SHP77 (cell line): ENCODE results near the gene ZNF548.

Experiments
- DNase-seq, 2 experiments: peaks; one replicate each; lab custom pipeline; 2025; lab: John Stamatoyannopoulos, UW

The ZNF548 gene

DNA sequence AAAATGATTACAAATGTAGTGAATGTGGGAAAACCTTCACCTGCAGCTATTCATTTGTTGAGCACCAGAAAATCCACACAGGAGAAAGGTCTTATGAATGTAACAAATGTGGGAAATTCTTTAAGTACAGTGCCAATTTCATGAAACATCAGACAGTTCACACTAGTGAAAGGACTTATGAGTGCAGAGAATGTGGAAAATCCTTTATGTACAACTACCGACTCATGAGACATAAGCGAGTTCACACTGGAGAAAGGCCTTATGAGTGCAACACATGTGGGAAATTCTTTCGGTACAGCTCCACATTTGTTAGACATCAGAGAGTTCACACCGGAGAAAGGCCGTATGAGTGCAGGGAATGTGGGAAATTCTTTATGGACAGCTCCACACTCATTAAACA lies 9.2 kb downstream of the ZNF548 start:
- DNase-seq, result no peak

DNA sequence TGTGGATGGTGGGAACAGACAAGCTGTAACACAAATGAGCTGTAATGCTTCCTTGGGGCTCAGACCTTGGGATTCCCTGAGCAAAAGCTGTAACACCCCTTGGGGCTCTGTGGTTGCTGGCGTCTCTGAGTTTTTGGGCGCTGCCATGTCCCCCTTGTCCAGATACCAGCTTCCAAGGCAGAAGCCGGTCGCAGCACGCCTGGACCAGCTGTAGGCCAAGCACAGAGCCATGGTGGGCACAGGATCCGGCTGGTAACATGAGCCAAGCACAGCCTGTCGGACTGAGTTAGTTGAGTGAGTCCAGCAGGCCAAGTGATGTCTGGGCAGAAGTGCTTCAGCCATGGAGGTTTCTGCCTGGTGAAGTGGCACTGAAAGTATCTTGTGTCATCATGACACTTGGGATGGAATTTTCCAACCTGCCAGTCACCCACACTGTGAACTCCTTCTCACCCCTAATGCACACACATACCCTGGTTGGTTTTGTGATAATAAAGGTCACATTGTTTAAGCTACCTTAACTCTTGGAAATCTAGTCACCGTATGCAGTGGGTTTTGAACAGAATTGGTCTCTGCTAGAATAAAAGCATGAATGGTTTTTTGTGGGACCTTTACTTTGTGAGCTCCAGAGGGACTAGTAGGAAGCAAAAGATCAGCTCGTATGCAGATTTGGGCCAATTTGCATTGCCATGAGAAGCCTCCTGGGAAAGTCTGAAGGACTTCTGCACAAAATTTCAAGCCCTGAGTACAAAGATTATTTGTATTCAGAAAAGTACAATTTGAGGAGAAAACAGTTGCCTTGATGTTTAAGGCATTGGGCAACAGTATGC lies 14.3 kb downstream of the ZNF548 start:
- no peak for DNase-seq

DNA sequence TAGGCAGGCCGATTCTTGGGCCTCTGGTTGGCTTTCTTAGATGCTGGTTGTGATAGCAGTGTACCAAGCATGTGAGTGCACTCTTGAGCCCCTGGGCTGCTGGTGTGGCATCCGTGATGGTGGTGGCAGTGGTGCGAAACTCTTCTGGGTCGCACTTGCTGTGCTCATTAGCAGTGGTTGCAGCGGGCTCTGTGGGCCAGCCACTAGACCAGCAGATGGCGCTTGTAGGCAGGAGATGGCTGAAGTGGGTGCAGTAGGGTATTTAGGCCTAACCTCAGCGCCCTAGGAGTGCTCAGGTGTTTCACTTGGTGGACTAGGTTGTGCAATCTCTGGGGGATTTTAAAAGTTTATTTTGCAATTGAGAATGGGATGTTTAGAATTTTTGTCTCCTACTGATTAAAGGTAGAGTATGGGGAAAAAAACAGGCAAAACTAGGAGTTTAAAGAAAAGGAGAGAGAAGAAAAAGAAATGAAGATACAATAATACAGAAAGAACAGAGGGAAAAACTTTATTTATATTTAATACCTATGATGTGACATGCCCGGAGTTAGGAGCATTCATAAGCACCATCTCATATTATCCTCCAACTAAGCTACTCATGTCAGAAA lies 17.0 kb downstream of the ZNF548 start:
- peak in 1 of 2 experiments; percentile 1 for DNase-seq

DNA sequence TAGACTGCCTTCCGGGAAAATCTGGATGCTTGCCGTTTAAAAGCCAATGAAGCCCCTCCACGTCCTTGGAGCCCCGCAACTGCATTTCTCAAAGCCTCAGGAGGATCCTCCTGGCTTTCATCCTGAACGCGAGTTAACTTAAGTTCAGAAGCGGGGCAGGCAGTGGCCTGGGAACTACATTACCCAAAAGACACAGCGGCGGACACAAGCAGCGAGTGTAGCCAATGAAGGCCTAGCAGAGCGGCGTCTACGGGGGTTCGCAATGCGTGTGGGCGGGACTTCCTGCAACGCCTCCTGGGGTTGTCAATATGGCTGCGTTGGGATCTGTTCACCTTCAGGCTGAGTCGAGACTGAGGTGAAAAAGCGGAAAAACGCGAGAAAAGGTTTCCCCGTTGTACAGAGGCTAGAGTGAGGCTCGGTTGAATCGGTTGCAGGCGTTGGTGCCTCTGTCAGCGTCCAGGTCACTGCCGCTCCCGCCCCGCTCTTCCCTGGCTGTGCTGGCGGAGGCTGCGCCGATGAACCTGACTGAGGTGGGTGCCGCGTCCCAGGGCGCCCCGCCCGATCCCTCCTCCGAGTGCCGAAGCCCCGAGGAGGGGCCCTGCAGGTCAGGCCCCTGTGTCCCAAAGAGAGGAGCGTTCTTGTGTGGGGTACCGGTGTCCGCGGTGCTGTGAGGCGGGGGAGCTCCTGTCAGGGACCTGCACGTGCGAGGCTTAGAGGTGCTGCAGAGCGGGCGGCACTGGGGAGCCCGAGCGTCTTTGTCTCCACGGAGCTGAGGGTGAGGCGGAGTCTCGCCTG lies 21.4 kb downstream of the ZNF548 start, which contains the start of gene ZNF17:
ZNF17 (plus strand) TSS at position 285 of the 795 bp plus-strand sequence. CDS start 2,455 bp downstream, outside the sequence.
- DNase-seq, result peak; percentile 90 to 95

DNA sequence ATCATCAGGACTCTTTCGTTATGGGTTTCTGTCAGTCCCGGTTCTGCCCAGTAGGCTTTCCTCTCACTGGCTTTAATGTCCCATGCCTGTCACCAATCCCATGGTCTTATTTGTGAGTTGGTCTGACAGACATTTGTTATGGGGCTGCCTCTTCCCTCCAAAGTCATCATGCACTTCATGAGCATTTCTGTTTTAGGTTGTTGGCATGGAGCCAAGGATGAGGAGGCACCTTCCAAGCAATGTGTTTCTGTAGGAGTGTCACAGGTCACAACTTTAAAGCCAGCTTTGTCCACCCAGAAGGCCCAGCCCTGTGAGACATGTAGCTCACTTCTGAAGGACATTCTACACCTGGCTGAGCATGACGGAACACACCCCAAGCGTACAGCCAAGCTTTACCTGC lies 29.8 kb downstream of the ZNF548 start:
- DNase-seq, result no peak

DNA sequence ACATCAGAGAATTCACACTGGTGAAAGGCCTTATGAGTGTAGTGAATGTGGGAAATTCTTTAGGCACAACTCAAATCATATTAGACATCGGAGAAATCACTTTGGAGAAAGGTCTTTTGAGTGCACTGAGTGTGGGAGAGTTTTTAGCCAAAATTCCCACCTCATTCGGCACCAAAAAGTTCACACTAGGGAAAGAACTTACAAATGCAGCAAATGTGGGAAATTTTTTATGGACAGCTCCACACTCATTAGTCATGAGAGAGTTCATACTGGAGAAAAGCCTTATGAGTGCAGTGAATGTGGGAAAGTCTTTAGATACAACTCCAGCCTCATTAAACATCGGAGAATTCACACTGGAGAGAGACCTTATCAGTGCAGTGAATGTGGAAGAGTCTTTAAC lies 31.4 kb downstream of the ZNF548 start:
- DNase-seq, result no peak

DNA sequence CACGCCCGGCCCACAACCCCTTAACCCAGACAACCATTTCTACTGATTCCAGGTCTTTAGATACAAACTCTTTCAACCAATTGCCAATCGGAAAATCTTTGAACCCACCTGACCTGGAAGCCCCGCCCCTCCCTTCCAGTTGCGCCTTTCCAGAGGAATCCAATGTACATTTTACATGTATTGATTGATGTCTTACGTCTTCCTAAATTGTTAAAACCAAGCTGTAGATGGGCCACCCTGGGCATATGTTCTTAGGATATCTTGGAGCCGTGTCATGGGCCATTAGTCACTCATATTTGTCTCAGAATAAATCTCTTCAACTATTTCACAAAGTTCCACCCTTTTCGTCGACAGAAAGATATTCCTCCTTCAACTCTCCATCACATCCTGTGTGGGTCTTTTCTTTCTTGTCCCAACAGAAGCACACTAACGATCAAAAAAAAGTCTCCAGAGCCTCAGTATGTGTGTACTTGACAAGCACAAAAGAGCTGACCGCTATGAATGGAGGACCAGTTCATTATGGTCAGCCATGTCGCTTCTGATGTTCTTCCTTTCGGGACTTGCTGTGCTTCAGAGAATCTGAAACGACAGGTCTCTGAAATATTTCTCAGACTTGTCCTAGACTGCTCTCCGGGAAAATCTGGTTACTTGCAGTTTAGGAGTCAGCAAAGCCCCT lies 44.9 kb downstream of the ZNF548 start:
- DNase-seq, result no peak

DNA sequence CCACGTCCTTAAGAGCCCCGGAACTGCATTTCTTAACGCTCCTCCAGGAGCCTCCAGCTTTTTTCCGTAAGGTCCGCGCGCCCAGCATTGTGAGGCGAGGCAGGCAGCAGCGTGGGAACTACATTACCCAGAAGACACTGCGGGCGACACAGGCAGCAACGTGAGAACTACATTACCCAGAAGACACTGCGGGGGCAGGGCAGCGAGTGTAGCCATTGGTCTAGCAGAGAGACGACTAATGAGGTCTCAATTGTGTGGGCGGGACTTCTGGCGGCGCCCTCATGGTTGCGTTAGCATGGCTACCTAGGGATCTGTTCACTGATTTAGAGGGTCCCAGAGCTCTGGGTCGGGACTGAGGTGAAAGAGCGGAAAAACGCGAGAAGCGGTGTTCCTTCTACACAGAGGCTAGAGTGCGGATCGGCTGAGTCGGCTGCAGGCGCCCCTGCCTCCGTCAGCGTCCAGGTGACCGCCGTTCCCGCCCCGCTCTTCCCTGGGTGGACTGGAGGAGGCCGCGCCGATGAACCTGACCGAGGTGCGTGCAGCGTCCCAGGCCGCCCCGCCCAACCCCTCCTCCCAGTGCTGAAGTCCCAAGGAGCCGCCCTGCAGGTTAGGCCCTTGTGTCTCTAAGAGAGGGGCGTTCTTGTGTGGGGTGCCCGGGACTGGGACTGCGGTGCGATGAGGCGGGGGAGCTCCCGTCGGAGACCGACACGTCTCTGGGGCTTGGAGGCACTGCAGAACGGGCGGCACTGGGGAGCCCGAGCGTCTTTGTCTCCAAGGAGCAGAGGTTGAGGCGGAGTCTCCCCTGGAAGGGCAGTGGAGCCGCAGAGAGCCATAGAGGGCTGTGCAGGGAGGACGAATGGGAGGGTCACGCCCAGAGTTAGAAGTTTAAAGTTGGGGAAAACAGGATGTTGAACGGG lies 45.7 kb downstream of the ZNF548 start, which contains the start of gene ZNF749:
ZNF749 (plus strand) TSS at position 264 of the 917 bp plus-strand sequence; CDS start at position 518, 254 bp downstream.
- peak; percentile 97 to 98 for DNase-seq

DNA sequence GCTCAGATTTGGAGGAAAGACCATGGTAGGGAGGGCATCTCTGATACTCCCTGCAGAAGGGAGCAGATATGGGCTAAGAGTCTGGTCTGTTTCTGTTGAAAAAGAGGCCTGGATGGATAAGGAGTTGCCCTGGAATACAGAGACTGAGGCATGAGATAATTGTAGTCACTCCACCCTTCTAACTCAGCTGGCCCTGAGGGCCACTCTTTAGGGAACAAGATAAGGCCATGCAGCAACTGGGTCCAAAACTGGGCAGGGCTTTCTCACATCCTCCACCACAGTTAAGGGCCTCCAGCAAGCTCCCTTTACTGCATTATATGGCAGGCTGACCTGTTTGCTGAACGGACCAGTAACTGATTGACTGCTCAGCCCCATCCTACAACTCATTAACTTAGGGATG lies 46.8 kb downstream of the ZNF548 start:
- DNase-seq, result no peak

DNA sequence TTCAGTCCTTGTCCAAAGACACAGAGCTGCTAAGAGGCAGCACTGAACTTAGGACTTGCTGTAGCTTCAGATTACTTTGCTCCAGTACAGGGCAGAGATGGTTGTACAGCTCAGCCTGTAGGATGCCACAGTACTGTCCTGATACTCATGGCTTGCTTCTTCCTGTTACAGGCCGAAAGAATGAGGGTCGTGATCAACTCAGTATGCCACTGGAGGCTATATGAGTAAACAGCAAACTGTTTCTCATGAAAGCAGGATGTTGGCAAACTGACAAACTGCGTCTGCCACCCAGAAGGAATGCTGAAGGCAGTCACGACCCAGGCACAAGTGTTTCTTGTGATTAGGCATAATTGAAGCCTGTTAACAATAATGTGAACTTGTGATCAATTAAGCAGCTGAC lies 48.3 kb downstream of the ZNF548 start:
- DNase-seq, result no peak

DNA sequence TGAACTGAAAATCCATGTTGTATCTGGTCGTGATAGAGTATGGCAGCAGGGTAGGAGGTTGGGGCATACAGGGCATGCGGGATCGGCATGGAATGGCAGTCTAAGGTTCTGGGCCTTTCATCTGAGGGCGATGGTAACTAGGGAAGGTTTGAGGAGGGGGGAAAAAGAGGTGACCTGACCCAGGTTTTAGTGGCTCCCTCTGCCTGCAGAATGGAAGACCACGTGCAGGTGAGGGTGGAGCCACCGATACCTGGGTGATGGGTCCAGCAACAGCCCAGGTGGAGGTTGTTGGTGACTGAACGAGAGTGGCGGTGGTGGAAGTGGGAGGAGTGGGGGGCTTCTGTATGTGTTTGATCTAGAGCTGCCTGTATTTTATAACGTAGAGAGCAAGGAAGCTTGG lies 49.3 kb downstream of the ZNF548 start:
- DNase-seq, result no peak

DNA sequence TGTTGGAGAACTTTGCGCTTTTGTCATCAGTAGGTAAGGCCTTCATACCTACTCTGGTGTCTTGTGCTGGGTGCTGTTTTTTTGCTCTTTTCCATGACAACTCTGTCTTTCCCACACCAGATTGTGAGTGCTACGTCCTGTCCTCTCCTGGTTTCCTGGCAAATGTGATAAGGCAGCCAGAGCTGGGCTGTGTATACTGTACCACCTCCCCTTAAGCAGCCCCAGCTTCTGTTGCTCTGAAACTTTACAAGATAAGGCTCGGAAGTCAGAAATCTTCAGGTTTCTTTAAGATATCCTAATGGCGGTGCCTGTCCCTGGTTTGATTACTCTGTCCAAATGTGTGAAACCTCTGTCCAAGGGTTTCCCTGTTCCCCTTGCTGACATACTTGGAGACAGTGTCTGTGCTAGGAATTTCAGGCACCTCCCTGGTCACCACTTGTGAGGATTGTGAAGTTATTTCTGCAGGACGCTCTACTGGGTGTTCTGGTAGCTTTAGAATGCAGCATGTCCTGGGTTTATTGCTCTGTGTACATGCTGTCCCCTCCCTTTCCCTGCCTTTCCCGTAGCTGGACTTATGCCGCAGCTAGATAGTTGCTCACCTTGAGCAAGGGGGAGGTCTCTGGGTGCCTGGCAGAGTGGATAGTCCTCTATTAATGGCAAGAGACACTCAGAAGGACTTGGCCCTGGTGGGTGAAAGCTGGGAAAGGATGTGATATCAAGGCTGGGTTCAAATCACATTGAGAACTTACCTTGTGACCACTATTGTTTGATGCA lies 52.5 kb downstream of the ZNF548 start:
- DNase-seq, result no peak

DNA sequence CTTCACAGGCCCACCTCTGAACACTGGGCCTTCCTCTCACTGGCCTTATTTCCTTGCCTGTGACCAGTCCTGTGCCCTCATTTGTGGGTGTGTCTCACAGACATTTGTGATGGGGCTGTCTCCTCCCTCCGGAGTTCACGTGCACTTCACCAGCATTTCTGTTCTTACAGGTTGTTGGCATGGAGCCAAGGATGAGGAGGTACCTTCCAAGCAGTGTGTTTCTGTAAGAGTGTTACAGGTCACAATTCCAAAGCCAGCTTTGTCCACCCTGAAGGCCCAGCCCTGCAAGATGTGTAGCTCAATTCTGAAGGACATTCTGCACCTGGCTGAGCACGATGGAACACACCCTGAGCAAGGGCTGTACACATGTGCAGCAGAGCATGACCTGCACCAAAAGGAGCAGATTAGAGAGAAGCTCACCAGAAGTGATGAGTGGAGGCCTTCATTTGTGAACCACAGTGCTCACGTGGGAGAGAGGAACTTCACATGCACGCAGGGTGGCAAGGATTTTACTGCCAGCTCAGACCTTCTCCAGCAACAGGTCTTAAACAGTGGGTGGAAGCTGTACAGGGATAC lies 53.6 kb downstream of the ZNF548 start:
- DNase-seq, result no peak

DNA sequence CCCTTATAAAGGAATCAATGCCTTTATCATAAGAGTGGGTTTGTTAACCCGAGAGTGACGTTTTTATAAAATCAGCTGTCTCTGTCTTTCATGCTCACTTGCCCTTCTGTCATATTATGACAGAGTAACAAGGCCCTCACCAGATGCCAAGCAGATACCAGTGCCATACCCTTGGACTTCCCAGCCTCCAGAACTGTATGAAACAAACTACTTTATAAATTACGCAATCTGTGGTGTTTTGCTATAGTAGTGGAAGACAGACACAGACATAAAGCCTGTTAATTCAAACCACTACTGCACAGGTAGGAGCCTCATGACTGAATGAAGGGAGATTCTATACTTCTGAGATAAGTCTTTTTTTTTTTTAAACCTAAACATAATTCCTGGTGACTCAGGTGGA lies 62.7 kb downstream of the ZNF548 start:
- DNase-seq, result no peak
